Measurements from ENCODE around the gene SGCD.

DNA sequence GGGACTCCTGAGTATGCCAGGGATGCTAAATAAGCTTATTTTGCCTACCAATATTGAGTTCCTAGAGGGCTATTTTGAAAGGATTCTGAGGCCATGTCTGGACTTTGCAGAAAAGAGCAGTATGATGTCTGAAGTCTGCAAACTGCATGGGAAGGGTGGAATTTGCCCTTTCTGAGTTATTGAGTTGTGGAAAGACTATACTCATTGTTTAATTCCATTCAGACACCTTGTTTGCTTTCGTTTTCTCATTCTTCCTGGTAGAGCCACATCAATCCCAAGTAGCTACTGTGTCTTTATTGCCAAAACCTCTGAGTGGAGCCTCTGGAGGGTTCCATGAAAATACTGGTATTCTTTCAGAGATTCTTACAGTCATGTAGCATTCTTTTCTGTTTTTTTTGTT lies 472.2 kb downstream of the SGCD start:
- TF ChIP-seq, protein P1, sequence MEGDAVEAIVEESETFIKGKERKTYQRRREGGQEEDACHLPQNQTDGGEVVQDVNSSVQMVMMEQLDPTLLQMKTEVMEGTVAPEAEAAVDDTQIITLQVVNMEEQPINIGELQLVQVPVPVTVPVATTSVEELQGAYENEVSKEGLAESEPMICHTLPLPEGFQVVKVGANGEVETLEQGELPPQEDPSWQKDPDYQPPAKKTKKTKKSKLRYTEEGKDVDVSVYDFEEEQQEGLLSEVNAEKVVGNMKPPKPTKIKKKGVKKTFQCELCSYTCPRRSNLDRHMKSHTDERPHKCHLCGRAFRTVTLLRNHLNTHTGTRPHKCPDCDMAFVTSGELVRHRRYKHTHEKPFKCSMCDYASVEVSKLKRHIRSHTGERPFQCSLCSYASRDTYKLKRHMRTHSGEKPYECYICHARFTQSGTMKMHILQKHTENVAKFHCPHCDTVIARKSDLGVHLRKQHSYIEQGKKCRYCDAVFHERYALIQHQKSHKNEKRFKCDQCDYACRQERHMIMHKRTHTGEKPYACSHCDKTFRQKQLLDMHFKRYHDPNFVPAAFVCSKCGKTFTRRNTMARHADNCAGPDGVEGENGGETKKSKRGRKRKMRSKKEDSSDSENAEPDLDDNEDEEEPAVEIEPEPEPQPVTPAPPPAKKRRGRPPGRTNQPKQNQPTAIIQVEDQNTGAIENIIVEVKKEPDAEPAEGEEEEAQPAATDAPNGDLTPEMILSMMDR (IDR thresholded peaks at IDR 0.05): no peak
- TF ChIP-seq POLR2A (IDR thresholded peaks at IDR 0.05) (no peak), EP300 (IDR thresholded peaks at IDR 0.05) (no peak), POLR2AphosphoS5 (IDR thresholded peaks at IDR 0.05) (no peak)

All from stomach (tissue), 4 donors.